ENCODE measurements around the gene LMX1B. TPM values are rescaled to one million over a fixed set of nuclear protein-coding genes. Genes with fewer than 3 reads are reported as not detected.

Gene LMX1B
- total and polyA plus RNA-seq, 2 donors (not counting 1 experiment from before 2014, with no cell fraction given) = not detected

GRCh38 chr9:126733005-126733404 is 119.3 kb downstream of the LMX1B start:
- Histone ChIP-seq H3K9me3 (ENCODE audit: control insufficient read depth, insufficient read depth, low read depth, low read length) (no peaks in the 10 kb centered on the region), H3K4me1 (ENCODE audit: control insufficient read depth, extremely low read depth, insufficient read depth, low read length) (no peaks in the 10 kb centered on the region), H3K27ac (ENCODE audit: insufficient read depth, low read length) (no peak overlapping the region), H4K20me1 (ENCODE audit: control insufficient read depth, extremely low read depth, insufficient read depth, low read length) (no peaks in the 10 kb centered on the region), H3K36me3 (ENCODE audit: control insufficient read depth, insufficient read depth, low read length) (no peaks in the 10 kb centered on the region), H3K27me3 (ENCODE audit: control insufficient read depth, insufficient read depth, low read length) (no peaks in the 10 kb centered on the region), H3K4me2 (ENCODE audit: extremely low read depth, insufficient read depth, low read length) (no peak overlapping the region), H2AFZ (ENCODE audit: low read length) (no peak overlapping the region), H3K9ac (ENCODE audit: insufficient read depth, low read length) (no peak overlapping the region), H3K79me2 (ENCODE audit: control insufficient read depth, insufficient read depth, low read length) (no peaks in the 10 kb centered on the region), H3K4me3 (replicated peaks in 1 of 4; ENCODE audit: control extremely low read depth in 1 of 4, insufficient read depth in 1 of 4, low read depth in 3 of 4, low read length in 4 of 4) (no peak overlapping the region)
- TF ChIP-seq EZH2 (IDR thresholded peaks at IDR 0.05; ENCODE audit: low read length, missing control alignments) = no peak
- no peak for TF ChIP-seq CTCF (conservative IDR thresholded peaks at IDR 0.05 in 1 of 2, IDR thresholded peaks at IDR 0.05 in 1 of 2; ENCODE audit: low read depth in 1 of 2, low read length in 2 of 2)
- no peak for DNase-seq (ENCODE audit: low read depth in 2 of 2)

DNA sequence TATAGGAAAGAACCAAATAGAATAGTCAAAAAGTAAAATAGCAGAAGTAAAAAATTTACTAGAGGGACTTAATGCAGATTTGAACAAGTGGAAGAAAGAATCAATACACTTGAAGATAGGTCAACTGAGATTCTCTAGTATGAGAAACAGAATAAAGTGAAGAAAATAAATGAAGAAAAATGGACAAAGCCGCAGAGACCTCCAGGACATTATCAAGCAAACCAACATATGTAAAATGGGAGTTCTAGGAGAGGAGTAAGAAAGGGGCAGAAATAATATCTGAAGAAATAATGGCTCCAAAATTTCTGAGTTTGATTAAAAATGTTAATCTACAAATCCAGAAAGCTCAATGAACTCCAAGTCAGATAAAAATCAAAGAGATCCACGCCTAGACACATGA is 121.1 kb downstream of the LMX1B start:
- Histone ChIP-seq H3K36me3 (ENCODE audit: control insufficient read depth, insufficient read depth, low read length) (no peaks in the 10 kb centered on the region), H3K27ac (ENCODE audit: insufficient read depth, low read length) (no peak overlapping the region), H3K9me3 (ENCODE audit: control insufficient read depth, insufficient read depth, low read depth, low read length) (no peaks in the 10 kb centered on the region), H3K4me1 (ENCODE audit: control insufficient read depth, extremely low read depth, insufficient read depth, low read length) (no peaks in the 10 kb centered on the region), H3K4me3 (replicated peaks in 1 of 4; ENCODE audit: control extremely low read depth in 1 of 4, insufficient read depth in 1 of 4, low read depth in 3 of 4, low read length in 4 of 4) (no peak overlapping the region), H2AFZ (ENCODE audit: low read length) (no peak overlapping the region), H4K20me1 (ENCODE audit: control insufficient read depth, extremely low read depth, insufficient read depth, low read length) (no peaks in the 10 kb centered on the region), H3K4me2 (ENCODE audit: extremely low read depth, insufficient read depth, low read length) (no peak overlapping the region), H3K79me2 (ENCODE audit: control insufficient read depth, insufficient read depth, low read length) (no peaks in the 10 kb centered on the region), H3K9ac (ENCODE audit: insufficient read depth, low read length) (no peak overlapping the region), H3K27me3 (ENCODE audit: control insufficient read depth, insufficient read depth, low read length) (no peaks in the 10 kb centered on the region)
- TF ChIP-seq CTCF (conservative IDR thresholded peaks at IDR 0.05 in 1 of 2, IDR thresholded peaks at IDR 0.05 in 1 of 2; ENCODE audit: low read depth in 1 of 2, low read length in 2 of 2) = no peak
- TF ChIP-seq EZH2 (IDR thresholded peaks at IDR 0.05; ENCODE audit: low read length, missing control alignments) = no peak
- DNase-seq (ENCODE audit: low read depth in 2 of 2) = no peak

DNA sequence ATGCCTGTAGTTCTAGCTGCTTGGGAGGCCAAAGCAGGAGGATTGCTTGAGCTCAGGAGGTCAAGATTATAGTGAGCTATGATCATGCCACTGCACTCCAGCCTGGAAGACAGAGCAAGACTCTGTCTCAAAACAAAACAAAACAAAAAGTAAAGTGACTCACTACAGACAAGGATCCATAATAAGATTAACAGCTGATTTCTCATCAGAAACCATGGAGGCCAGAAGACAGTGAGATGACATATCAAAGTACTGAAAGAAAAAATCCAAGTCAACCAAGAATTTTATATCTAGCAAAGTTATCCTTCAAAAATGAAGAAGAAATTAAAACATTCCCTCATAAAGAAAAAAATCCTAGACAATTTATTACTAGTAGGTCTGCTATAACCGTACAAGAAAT is 121.8 kb downstream of the LMX1B start:
- H3K4me3 ChIP-seq (replicated peaks in 1 of 4; ENCODE audit: control extremely low read depth in 1 of 4, insufficient read depth in 1 of 4, low read depth in 3 of 4, low read length in 4 of 4) = no peak overlapping the region
- no peaks in the 10 kb centered on the region for H3K79me2 ChIP-seq (ENCODE audit: control insufficient read depth, insufficient read depth, low read length)
- no peak for DNase-seq (ENCODE audit: low read depth in 2 of 2)
- no peaks in the 10 kb centered on the region for H3K27me3 ChIP-seq (ENCODE audit: control insufficient read depth, insufficient read depth, low read length)
- no peak overlapping the region for H3K4me2 ChIP-seq (ENCODE audit: extremely low read depth, insufficient read depth, low read length)
- no peaks in the 10 kb centered on the region for H3K9me3 ChIP-seq (ENCODE audit: control insufficient read depth, insufficient read depth, low read depth, low read length)
- no peak overlapping the region for H3K9ac ChIP-seq (ENCODE audit: insufficient read depth, low read length)
- no peak overlapping the region for H3K27ac ChIP-seq (ENCODE audit: insufficient read depth, low read length)
- no peak overlapping the region for H2AFZ ChIP-seq (ENCODE audit: low read length)
- no peaks in the 10 kb centered on the region for H3K4me1 ChIP-seq (ENCODE audit: control insufficient read depth, extremely low read depth, insufficient read depth, low read length)
- H3K36me3 ChIP-seq (ENCODE audit: control insufficient read depth, insufficient read depth, low read length) = no peaks in the 10 kb centered on the region
- TF ChIP-seq EZH2 (IDR thresholded peaks at IDR 0.05; ENCODE audit: low read length, missing control alignments) = no peak
- no peak for TF ChIP-seq CTCF (conservative IDR thresholded peaks at IDR 0.05 in 1 of 2, IDR thresholded peaks at IDR 0.05 in 1 of 2; ENCODE audit: low read depth in 1 of 2, low read length in 2 of 2)
- no peaks in the 10 kb centered on the region for H4K20me1 ChIP-seq (ENCODE audit: control insufficient read depth, extremely low read depth, insufficient read depth, low read length)
